ENCODE results near the gene MAPK8IP3.

- no peak for TF ChIP-seq CTCF (IDR thresholded peaks at IDR 0.05; ENCODE audit: insufficient read depth, low read length)
- TF ChIP-seq POLR2AphosphoS5 (IDR thresholded peaks at IDR 0.05; ENCODE audit: low read depth), result no peak
- no peak for TF ChIP-seq SPI1 (IDR thresholded peaks at IDR 0.05; ENCODE audit: borderline replicate concordance, low read depth)
- no peak for TF ChIP-seq GABPA (IDR thresholded peaks at IDR 0.05; ENCODE audit: low read depth)
- TF ChIP-seq REST (IDR thresholded peaks at IDR 0.05; ENCODE audit: insufficient replicate concordance, low read depth), result no peak
These were observed 53.5 kb downstream of the MAPK8IP3 start for GRCh38 chr16:1759511-1759910.
